GM18508 (cell line): ENCODE measurements around the gene REV3L.
A peak's percentile ranks its signal among the peaks of the same experiment; 100 is the strongest.
"Not testable (repeated sequence)": the region's sequence is repeated elsewhere in the genome, so short reads cannot be mapped to it uniquely, and the experiment has no call there.

Experiments
- ATAC-seq: cut with Tn5 transposase; IDR thresholded peaks from one replicate; pipeline ENCODE4 v1.9.1; 2021; ENCODE audit warnings: moderate number of reproducible peaks; ENCODE audit not compliant: insufficient read depth, unreplicated experiment

Gene REV3L, protein sequence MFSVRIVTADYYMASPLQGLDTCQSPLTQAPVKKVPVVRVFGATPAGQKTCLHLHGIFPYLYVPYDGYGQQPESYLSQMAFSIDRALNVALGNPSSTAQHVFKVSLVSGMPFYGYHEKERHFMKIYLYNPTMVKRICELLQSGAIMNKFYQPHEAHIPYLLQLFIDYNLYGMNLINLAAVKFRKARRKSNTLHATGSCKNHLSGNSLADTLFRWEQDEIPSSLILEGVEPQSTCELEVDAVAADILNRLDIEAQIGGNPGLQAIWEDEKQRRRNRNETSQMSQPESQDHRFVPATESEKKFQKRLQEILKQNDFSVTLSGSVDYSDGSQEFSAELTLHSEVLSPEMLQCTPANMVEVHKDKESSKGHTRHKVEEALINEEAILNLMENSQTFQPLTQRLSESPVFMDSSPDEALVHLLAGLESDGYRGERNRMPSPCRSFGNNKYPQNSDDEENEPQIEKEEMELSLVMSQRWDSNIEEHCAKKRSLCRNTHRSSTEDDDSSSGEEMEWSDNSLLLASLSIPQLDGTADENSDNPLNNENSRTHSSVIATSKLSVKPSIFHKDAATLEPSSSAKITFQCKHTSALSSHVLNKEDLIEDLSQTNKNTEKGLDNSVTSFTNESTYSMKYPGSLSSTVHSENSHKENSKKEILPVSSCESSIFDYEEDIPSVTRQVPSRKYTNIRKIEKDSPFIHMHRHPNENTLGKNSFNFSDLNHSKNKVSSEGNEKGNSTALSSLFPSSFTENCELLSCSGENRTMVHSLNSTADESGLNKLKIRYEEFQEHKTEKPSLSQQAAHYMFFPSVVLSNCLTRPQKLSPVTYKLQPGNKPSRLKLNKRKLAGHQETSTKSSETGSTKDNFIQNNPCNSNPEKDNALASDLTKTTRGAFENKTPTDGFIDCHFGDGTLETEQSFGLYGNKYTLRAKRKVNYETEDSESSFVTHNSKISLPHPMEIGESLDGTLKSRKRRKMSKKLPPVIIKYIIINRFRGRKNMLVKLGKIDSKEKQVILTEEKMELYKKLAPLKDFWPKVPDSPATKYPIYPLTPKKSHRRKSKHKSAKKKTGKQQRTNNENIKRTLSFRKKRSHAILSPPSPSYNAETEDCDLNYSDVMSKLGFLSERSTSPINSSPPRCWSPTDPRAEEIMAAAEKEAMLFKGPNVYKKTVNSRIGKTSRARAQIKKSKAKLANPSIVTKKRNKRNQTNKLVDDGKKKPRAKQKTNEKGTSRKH (N-terminal part only)

GRCh38 chr6:111482959-111483735, at the start of gene REV3L:
TSS of gene REV3L (minus strand) at chr6:111483218. CDS start at chr6:111482888, 330 bp downstream.
- peak; percentile 21 for ATAC-seq

DNA sequence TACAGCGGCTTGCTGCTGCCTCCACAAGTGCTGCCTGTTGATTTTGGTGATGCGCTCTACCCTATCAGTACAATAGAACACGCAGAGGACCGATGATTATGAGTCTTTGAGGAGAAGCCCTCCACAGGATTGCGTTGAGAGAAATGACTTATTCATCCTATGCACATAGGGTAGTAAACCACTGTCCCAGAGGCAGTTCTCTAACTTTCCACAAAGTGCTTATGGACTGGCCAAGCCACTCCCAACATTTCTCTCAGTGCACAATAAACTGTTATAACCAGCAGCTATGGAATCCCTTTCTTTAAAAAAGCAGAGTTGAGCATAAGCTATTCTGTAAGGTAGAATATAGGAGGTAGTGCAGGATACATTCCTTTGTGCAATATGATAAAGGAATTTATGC, 48.2 kb upstream of the REV3L start:
- ATAC-seq: no peak

DNA sequence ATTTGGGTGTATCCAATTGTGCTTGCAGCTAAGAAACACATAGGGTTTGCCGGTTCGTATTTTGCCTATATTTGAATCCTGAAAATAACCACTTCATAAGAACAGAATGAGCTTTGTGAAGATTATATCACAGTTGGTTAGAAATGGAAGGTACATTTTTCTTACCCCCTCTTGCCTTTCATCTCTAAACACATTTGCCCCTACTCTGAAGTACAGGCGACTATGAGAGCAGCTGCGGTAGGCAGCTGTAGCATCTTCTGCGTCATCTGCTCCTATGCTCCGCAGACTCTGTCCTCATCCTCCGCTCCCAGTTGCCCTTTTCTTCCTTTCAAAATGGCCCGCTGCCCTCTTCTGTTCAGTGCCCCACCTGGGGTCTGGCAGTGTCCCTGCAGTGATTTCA, 47.6 kb upstream of the REV3L start:
- ATAC-seq: no peak

GRCh38 chr6:111530218-111530617, 47.2 kb upstream of the REV3L start:
- no peak for ATAC-seq

DNA sequence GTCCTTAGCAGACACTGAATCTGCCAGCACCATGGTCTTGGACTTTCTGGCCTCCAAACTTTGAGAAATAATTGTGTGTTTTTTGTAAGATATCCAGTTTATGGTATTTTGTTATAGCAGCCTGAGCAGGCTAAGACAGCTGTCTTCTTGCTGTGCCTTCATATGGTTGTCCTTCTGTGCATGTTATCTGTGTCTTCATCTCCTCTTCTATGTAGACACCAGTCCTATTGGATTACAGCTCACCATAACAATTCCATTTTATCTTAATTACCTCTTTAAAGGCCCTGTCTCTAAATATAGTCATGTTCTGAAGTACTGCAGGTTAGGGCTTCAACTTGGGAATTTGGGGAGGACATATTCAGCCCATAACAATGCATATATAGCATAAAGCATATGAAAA, 44.3 kb upstream of the REV3L start:
- no peak for ATAC-seq

GRCh38 chr6:111524735-111525134, 41.7 kb upstream of the REV3L start:
- no peak for ATAC-seq

GRCh38 chr6:111524252-111524651, 41.2 kb upstream of the REV3L start:
- no peak for ATAC-seq

DNA sequence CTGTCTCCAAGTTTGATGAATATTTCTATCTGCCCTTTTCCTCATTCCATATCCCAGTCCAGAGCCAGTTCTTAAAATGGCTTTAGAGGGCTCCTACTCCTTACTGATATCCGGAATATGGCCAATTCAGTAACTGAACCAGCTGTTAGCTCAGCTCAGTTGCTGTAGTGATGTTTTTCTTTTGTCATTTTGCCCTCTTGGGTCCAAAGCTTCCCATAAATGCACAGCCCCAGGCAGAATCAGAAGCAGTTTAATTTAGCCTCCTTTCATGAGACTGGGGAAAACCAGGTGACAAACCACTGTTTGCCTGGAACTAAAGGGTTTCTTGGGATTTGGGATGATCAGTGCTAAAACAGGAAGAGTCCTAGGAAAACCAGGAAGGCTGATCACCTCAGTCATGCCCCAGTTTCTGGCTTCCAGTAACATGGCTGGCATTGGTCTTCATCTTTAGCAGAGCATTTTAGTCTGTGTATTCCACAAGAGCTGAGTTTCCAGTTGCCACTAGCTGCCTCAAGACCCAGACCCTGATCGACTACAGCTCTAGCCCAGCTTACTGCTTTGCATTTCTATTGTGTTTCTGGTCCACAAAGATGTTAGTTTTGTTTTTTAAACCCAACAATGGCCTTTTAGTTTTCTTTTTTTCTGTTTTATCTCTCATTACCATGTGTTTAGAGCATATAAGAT, 40.6 kb upstream of the REV3L start:
- ATAC-seq: no peak

GRCh38 chr6:111522393-111523020, 39.5 kb upstream of the REV3L start:
- ATAC-seq: no peak

DNA sequence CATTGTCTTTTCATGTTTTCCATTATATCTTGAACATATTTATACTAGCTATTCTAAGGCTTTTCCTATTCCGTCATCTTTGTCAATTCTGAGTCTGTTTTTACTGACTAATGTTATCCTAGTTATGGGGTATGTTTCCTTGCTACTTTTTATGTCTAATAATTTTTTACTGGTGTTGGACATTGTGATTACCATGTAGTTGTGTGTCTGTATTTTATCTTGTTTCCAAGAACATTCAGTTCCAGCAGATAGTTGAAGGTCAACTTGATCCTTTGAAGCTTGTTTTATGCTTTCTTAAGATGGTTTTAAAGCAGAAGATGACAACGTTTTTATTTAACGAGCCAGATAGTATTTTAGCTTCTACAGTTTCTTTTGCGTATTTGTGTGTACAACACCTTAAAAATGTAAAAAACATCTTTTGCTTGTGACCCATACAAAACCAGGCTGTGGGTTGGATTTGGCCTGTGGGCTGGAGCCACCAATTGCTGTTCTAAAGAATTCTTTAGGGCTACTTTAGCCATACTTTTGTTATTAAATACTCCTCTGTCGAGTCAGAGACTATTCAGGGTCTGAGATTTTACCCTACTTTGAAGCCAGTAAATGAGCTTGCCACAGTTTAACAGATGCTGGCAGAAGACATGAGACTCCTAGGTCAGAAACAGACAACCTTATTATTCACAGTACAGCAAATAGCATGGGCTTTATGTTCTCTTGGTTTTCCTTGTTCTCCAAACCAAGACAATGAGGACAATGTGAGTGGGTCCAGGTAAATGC, 38.7 kb upstream of the REV3L start:
- no peak for ATAC-seq

DNA sequence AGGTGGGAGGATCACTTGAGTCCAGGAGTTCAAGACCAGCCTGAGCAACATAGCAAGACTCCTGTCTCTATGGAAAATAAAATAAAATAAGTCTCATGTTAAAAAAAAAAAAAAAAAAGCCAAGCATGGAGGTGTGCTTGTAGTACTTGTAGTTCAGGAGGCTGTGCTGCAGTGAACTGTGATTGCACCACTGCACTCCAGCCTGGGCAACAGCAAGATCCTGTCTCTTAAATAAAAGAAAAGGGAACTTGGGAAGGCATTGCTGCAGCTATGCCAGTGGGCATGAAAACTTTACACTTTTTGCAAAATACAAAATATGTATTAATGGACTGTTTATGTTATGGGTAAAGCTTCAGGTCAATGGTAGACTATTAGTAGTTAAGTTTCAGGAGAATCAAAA, 37.5 kb upstream of the REV3L start:
- ATAC-seq: no peak

GRCh38 chr6:111517965-111518364, 34.9 kb upstream of the REV3L start:
- ATAC-seq: no peak

- no peak for ATAC-seq
Measured at GRCh38 chr6:111515259-111515658, 32.2 kb upstream of the REV3L start.

DNA sequence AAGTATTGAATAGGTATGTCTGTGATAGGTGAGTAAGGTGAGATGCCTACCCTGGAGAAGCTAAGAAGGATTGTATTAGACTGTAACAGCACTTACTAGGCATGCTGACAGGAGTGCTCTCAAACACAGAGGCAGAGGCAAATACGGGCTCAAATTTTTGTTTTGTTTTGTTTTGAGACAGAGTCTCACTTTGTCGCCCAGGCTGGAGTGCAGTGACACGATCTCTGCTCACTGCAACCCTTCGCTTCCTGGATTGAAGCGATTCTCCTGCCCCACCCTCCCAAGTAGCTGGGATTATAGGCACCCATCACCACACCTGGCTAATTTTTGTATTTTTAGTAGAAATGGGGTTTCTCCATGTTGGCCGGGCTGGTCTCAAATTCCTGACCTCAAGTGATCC, 31.5 kb upstream of the REV3L start:
- not testable (repeated sequence) for ATAC-seq

- not testable (repeated sequence) for ATAC-seq
Measured at GRCh38 chr6:111507219-111507618, 24.2 kb upstream of the REV3L start.

GRCh38 chr6:111505498-111505897, 22.5 kb upstream of the REV3L start:
- ATAC-seq: not testable (repeated sequence)

- no peak for ATAC-seq
Measured at GRCh38 chr6:111503660-111504059, 20.6 kb upstream of the REV3L start.

GRCh38 chr6:111503194-111503593, 20.2 kb upstream of the REV3L start:
- no peak for ATAC-seq
